Cardiac septum (tissue), 1 donor: ENCODE data around the gene ABHD14A. TPM values are rescaled to one million over a fixed set of nuclear protein-coding genes. Genes with fewer than 3 reads are reported as not detected.

ENCODE experiments used
- DNase-seq: peaks from one replicate; pipeline ENCODE4 v3.0.0-alpha.2; 2020; ENCODE audit warnings: low spot score
- intact Hi-C: fragments of 100-400 bp; cut with DNase I; formaldehyde crosslinking; loops from one replicate; pipeline ENCODE4 v1.14.0; 2022
- total RNA-seq: library from RNA; stranded (reverse); fragmentation: NEBNext Ultra II Directional; extraction: Animal tissue kit (Norgen Biotek cat#: 25700); gene quantifications from one replicate; pipeline ENCODE4 v1.2.1, GENCODE V29; 2021
- donor health status: DM: no; HTN: no; CAD: no.

ABHD14A gene
- total RNA-seq, 1 donor from 2014 or later = 12.5 TPM

GRCh38 chr3:52006820-52007133 is 31.9 kb downstream of the ABHD14A start:
- no peak for DNase-seq
- intact Hi-C loops = loop anchor here (10.0 kb wide), 2 partner anchors 208 to 328 kb away; no protein-coding TSS in a partner anchor

- intact Hi-C loops = loop anchor here (10.0 kb wide), 2 partner anchors 208 to 328 kb away; no protein-coding TSS in a partner anchor
- DNase-seq = no peak
Measured at GRCh38 chr3:52007291-52007690, 32.4 kb downstream of the ABHD14A start.

GRCh38 chr3:52010431-52010830 is 35.6 kb downstream of the ABHD14A start:
- intact Hi-C loops = no loop called here
- DNase-seq = no peak

GRCh38 chr3:52012699-52013098 is 37.8 kb downstream of the ABHD14A start:
- no peak for DNase-seq
- intact Hi-C loops = no loop called here

- intact Hi-C loops = no loop called here
- DNase-seq = no peak
Measured at GRCh38 chr3:52013802-52014598, 39.1 kb downstream of the ABHD14A start.

GRCh38 chr3:52014613-52015012 is 39.7 kb downstream of the ABHD14A start:
- intact Hi-C loops = no loop called here

GRCh38 chr3:52015438-52016228 is 40.8 kb downstream of the ABHD14A start:
- intact Hi-C loops = no loop called here
- no peak for DNase-seq

More at GRCh38 chr3:52014613-52015012, 39.7 kb downstream of the ABHD14A start:
- DNase-seq = no peak

GRCh38 chr3:52017586-52017985 is 42.7 kb downstream of the ABHD14A start:
- intact Hi-C loops = no loop called here
- DNase-seq = no peak

- intact Hi-C loops = no loop called here
- DNase-seq = no peak
Measured at GRCh38 chr3:52018319-52019000, 43.6 kb downstream of the ABHD14A start.

- intact Hi-C loops = loop anchor here (5.0 kb wide), 1 partner anchor 218 kb away; the partner anchor contains the start of gene TWF2
- peak; percentile 88 for DNase-seq
Measured at GRCh38 chr3:52019352-52020080, 44.7 kb downstream of the ABHD14A start.

GRCh38 chr3:52020796-52021195 is 45.9 kb downstream of the ABHD14A start:
- DNase-seq = no peak
- intact Hi-C loops = loop anchor here (5.0 kb wide), 1 partner anchor 217 kb away; the partner anchor contains the start of gene TWF2

- intact Hi-C loops = loop anchor here (5.0 kb wide), 1 partner anchor 216 kb away; the partner anchor contains the start of gene TWF2
- peak; percentile 87 for DNase-seq
Measured at GRCh38 chr3:52021489-52022268, 46.8 kb downstream of the ABHD14A start.

- intact Hi-C loops = loop anchor here (5.0 kb wide), 1 partner anchor 215 kb away; the partner anchor contains the start of gene TWF2
- DNase-seq = no peak
Measured at GRCh38 chr3:52022323-52023100, 47.6 kb downstream of the ABHD14A start.

GRCh38 chr3:52023101-52023770 is 48.4 kb downstream of the ABHD14A start:
- no peak for DNase-seq
- intact Hi-C loops = loop anchor here (5.0 kb wide), 1 partner anchor 214 kb away; the partner anchor contains the start of gene TWF2

- DNase-seq = no peak
- intact Hi-C loops = loop anchor here (5.0 kb wide), 1 partner anchor 213 kb away; the partner anchor contains the start of gene TWF2
Measured at GRCh38 chr3:52023860-52024764, 49.2 kb downstream of the ABHD14A start.
